ENCODE measurements around the gene RAMP2. TPM values are rescaled to one million over a fixed set of nuclear protein-coding genes. Genes with fewer than 3 reads are reported as not detected.

Gene RAMP2, protein sequence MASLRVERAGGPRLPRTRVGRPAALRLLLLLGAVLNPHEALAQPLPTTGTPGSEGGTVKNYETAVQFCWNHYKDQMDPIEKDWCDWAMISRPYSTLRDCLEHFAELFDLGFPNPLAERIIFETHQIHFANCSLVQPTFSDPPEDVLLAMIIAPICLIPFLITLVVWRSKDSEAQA
- 1.9 and 5.2 TPM in 2 replicates for total RNA-seq

DNA sequence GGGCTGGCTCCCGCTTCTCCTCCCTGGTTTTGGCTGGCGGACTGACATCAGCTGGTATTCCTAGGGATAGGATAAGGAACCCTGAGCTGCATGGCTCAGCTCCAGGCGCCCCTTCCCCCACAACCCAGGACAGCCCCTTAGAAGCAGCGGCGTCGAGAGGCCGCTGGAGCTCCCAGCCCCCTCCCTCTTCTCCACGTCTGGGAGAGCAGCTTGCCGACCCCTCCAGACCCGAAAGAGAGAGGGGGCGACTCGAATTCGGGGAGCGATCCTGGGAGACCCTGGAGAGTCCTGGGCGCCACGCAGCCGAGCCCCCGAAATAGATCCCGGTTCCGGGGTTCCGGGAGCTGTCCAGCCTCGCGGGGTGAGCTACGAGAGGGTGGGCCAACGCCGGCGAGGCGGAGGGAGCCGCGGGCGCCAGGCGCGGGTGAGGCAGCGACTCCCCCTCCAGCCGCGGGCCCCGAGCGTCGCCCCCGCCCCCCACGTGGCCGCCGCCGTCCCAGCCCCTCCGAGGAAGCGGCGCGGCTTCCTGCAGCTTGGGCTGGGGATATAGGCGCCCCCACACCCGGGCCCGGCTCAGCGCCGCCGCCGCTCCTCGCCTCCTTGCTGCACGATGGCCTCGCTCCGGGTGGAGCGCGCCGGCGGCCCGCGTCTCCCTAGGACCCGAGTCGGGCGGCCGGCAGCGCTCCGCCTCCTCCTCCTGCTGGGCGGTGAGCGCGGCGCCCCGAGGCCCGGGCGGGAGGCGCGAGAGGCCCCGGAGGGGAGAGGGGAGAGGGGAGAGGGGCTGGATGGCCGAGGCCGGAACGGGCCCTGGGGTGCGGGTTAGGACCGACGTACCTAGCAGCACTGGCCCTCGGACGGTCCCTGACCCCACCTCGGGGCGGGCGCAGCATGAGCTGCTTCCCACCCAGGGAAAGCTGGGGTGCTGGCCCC lies at the start of gene RAMP2:
TSS of gene RAMP2 (plus strand) at position 576 of the 930 bp plus-strand sequence. CDS start at position 611, 35 bp downstream.

DNA sequence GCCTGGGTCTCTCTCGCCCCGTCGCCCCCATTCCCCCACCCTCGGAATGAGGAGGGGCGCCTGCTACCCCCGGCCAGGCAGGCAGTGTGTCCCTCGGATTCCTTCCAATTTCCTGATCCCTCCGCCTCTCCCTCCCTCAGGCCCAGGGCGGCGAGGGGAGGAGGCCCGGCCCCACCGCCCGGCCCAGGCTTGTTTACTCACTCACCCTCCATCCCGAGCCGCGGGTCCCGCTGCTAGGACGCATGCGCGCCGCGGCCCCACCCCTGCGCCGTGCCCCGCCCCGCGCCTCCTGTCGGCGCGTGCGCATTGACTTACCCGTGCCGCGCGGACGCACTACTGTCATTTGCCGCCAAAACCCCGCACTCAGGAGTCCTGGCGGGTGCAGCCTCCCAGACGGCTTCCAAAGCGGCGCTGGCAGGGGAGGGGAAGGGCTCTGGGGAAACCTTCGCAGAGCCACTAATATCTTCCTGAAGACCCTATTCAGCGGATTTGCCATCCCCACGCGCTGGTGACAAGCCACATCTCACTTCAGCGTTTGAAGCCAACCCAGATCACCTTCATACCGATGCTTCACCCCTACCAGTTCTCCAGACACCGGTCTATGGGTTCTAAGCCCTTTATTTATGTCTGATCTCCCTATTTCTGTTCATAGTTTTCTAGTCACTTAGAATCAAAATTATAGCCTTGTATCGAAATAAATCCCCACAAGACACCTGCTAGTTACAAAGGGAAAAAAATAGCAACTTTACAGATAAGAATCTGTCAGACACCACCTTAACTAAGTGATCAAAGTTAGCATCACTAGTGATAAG lies 16.0 kb upstream of the RAMP2 start, which contains the start of gene EZH1:
TSS of gene EZH1 (minus strand) at position 235 of the 812 bp plus-strand sequence. CDS start 16,099 bp downstream, outside the sequence.

DNA sequence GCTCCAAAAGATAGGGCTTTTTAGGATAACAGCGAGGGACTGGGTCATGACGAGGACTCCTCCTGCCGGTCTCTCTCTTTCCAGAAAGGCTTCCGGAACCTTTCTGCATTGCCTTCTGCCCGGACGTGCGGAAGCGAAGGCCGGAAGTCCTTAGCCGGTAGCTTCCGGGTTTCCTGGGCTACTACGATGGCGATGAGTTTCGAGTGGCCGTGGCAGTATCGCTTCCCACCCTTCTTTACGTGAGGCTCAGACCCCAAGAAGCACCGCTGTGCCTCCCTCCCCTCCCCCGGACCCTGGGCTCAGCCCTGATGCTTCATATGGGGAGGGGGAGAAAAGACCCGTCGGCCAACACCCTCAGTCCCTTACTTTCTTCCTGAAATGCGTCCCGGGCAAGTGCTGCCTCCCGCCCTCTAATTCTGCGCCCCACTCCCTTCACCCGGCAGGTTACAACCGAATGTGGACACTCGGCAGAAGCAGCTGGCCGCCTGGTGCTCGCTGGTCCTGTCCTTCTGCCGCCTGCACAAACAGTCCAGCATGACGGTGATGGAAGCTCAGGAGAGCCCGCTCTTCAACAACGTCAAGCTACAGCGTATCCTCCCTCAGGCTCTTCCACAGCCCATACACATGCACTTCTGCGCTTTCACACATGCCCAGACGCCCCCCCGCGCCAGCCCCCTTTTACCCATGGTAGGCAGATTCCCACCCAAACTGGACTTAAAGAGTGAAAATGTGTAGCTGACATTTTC lies 12.4 kb downstream of the RAMP2 start, which contains the start of gene VPS25:
TSS of gene VPS25 (plus strand) at position 160 of the 746 bp plus-strand sequence. CDS start at position 187, 27 bp downstream.

DNA sequence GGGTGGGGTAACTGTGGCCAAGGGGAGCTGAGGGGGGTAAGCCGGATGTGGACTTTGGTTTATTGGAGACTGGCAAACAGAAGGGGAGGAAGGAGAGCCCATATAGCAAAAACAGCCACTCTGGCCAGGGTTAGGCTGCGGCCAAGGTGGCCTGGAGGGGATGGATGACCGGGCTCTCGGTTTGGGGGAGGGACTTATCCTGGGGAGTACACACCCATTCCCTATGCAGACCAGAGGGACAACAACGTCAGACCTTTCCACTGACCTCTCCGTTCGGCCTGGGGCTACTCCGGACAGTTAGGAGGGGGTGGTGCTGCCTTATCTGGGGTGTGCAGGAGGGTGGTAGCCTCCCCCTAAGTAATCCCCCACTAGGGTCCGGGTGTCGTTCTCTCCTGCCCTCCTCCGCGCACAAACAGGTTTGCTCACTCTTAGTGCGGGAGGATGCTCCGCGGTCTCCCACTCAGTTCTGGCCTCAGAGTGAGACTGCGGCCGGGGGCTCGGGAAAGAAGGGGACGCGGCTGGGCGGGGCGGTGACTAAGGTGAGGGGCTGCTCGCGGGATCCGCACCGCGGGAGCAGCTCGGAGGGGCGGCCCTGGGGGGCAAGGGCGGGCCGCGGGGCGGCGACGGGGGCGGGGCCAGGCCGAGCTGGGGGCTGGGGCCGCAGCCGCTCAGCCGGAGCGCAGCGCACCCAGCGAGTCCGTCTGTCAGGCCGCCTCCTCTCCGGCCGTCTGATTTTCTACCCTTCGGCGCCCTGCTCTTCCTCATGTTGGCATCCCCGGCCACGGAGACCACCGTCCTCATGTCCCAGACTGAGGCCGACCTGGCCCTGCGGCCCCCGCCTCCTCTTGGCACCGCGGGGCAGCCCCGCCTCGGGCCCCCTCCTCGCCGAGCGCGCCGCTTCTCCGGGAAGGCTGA lies 19.2 kb downstream of the RAMP2 start, which contains the start of gene WNK4:
TSS of gene WNK4 (plus strand) at position 675 of the 915 bp plus-strand sequence. CDS start at position 764, 89 bp downstream.

DNA sequence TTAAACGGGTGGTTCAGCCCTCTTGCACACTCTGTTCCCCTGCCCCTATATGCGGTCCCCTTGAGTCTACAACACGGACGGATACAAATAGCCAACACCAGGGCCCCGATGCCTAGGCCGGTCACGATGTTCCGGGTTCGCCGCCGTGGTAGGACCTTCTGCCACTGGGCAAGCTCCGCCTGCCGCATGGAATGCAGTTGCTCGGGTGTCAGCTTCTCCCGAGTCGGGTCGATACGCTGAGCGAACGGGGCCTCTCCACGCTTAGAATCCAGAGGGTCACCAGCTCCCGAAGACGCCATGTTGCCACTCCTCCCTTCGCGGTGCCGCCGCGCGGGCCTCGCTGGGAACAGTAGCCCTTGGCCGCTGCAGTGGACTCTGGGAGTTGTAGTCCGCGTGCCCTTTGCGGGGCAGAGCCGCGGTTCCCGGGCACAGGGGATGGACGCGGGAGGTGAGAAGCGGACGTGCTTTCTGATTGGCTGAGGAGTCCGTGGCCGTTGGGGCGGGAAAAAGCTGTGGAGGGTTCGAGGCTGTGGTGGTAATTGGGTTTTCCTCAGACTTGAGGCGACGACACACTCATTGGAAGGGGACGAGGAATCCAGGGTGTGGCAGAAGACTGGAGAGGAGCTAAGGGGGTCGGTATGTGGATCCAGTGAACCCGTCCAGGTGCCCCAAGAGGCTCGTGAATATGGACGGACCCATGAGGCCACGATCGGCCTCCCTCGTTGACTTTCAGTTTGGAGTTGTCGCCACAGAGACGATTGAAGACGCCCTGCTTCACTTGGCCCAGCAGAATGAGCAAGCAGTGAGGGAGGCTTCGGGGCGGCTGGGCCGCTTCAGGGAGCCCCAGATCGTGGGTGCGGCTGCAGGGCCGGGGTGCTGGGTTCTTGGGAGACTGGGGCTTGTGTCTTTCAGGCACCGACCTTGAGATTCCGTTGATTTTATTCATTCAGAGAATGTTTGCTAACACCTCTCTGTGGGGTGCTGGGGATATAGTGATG lies 37.7 kb downstream of the RAMP2 start, which contains the start of the genes CNTD1 and COA3:
TSS of gene CNTD1 (plus strand) at position 479 of the 998 bp plus-strand sequence. CDS start at position 686, 207 bp downstream.
TSS of gene COA3 (minus strand) at position 322 of the 998 bp plus-strand sequence. CDS start at position 299, 23 bp downstream.

Other genes starting within 250 kb of the RAMP2 start
- gene NAGLU, start 225.0 kb upstream of the RAMP2 start, total RNA-seq = 21.1 and 21.3 TPM in 2 replicates
- 0.15 and 0.65 TPM in 2 replicates for gene HSD17B1, start 208.3 kb upstream of the RAMP2 start, total RNA-seq
- gene COASY, start 199.1 kb upstream of the RAMP2 start, total RNA-seq = 8.4 and 9.7 TPM in 2 replicates
- 29.2 and 34.3 TPM in 2 replicates for gene MLX, start 194.1 kb upstream of the RAMP2 start, total RNA-seq
- gene PSMC3IP, start 183.5 kb upstream of the RAMP2 start, total RNA-seq = 6.8 and 15.2 TPM in 2 replicates
- 62.4 and 64.1 TPM in 2 replicates for gene RETREG3, start 151.9 kb upstream of the RAMP2 start, total RNA-seq
- gene TUBG1, start 151.5 kb upstream of the RAMP2 start, total RNA-seq = 19.5 and 26.3 TPM in 2 replicates
- gene TUBG2, start 101.9 kb upstream of the RAMP2 start, total RNA-seq = 2.6 and 4.1 TPM in 2 replicates
- 7.9 and 8.4 TPM in 2 replicates for gene PLEKHH3, start 84.2 kb upstream of the RAMP2 start, total RNA-seq
- gene CCR10, start 79.4 kb upstream of the RAMP2 start, total RNA-seq = 0.65 and 2.3 TPM in 2 replicates
- 2.6 and 11.2 TPM in 2 replicates for gene CNTNAP1, start 78.7 kb upstream of the RAMP2 start, total RNA-seq
- 5.8 and 14.0 TPM in 2 replicates for gene EZH1, start 16.2 kb upstream of the RAMP2 start, total RNA-seq
- gene VPS25, start 12.2 kb downstream of the RAMP2 start, total RNA-seq = 61.4 and 62.2 TPM in 2 replicates
- gene WNK4, start 19.4 kb downstream of the RAMP2 start, total RNA-seq = 0.32 and 0.76 TPM in 2 replicates
- 88.4 and 101 TPM in 2 replicates for gene COA3, start 37.5 kb downstream of the RAMP2 start, total RNA-seq
- gene CNTD1, start 37.6 kb downstream of the RAMP2 start, total RNA-seq = 0.32 TPM in 1 of 2 replicates, not detected in the other
- gene BECN1, start 63.1 kb downstream of the RAMP2 start, total RNA-seq = 127 and 198 TPM in 2 replicates
- gene PSME3, start 72.2 kb downstream of the RAMP2 start, total RNA-seq = 91.3 and 127 TPM in 2 replicates
- gene AOC2, start 83.4 kb downstream of the RAMP2 start, total RNA-seq = 0.32 and 0.46 TPM in 2 replicates
- under 0.01 and 0.15 TPM in 2 replicates for gene AOC3, start 90.0 kb downstream of the RAMP2 start, total RNA-seq
- gene G6PC1, start 139.6 kb downstream of the RAMP2 start, total RNA-seq = not detected in 2 replicates
- 25.7 and 34.2 TPM in 2 replicates for gene AARSD1, start 203.2 kb downstream of the RAMP2 start, total RNA-seq
- 0.65 TPM in 1 of 2 replicates, not detected in the other for gene PTGES3L, start 218.9 kb downstream of the RAMP2 start, total RNA-seq
- gene RUNDC1, start 219.3 kb downstream of the RAMP2 start, total RNA-seq = 8.8 and 12.6 TPM in 2 replicates
- 928 and 1,618 TPM in 2 replicates for gene RPL27, start 237.2 kb downstream of the RAMP2 start, total RNA-seq
- gene IFI35, start 245.6 kb downstream of the RAMP2 start, total RNA-seq = 15.3 and 91.0 TPM in 2 replicates

Measured in epithelial cell of umbilical artery (primary cell).